ENCODE data around the gene RASA3. TPM values are rescaled to one million over a fixed set of nuclear protein-coding genes. Genes with fewer than 3 reads are reported as not detected.
"Not testable (repeated sequence)": the region's sequence is repeated elsewhere in the genome, so short reads cannot be mapped to it uniquely, and the experiment has no call there.

RASA3 gene
- total RNA-seq, 2 experiments from 2014 or later = 97.2 to 99.3 TPM

- H3K27ac Mint-ChIP-seq = no peak overlapping the region
- H3K27me3 Mint-ChIP-seq = no peaks in the 10 kb centered on the region
Observed at GRCh38 chr13:114082849-114083645, 49.4 kb downstream of the RASA3 start.

GRCh38 chr13:114081761-114082681, 50.4 kb downstream of the RASA3 start:
- no peak for DNase-seq
- peaks cover 6% of the 10 kb centered on the region for H3K9me3 Mint-ChIP-seq
- peaks cover 10% of the 10 kb centered on the region for H3K4me1 Mint-ChIP-seq
- ChIA-PET POLR2A (no interaction called here), CTCF (no interaction called here)
- H3K4me3 Mint-ChIP-seq = no peak overlapping the region
- H3K36me3 Mint-ChIP-seq (ENCODE audit: low read depth) = peaks cover 31% of the 10 kb centered on the region
- no peak overlapping the region for H3K27ac Mint-ChIP-seq
- no peaks in the 10 kb centered on the region for H3K27me3 Mint-ChIP-seq

More at GRCh38 chr13:114082849-114083645, 49.4 kb downstream of the RASA3 start:
- POLR2A ChIA-PET = no interaction called here
- CTCF ChIA-PET = no interaction called here
- Mint-ChIP-seq H3K9me3 (peaks cover 6% of the 10 kb centered on the region), H3K4me3 (no peak overlapping the region), H3K36me3 (ENCODE audit: low read depth) (peaks cover 35% of the 10 kb centered on the region), H3K4me1 (peaks cover 10% of the 10 kb centered on the region)
- DNase-seq = no peak

DNA sequence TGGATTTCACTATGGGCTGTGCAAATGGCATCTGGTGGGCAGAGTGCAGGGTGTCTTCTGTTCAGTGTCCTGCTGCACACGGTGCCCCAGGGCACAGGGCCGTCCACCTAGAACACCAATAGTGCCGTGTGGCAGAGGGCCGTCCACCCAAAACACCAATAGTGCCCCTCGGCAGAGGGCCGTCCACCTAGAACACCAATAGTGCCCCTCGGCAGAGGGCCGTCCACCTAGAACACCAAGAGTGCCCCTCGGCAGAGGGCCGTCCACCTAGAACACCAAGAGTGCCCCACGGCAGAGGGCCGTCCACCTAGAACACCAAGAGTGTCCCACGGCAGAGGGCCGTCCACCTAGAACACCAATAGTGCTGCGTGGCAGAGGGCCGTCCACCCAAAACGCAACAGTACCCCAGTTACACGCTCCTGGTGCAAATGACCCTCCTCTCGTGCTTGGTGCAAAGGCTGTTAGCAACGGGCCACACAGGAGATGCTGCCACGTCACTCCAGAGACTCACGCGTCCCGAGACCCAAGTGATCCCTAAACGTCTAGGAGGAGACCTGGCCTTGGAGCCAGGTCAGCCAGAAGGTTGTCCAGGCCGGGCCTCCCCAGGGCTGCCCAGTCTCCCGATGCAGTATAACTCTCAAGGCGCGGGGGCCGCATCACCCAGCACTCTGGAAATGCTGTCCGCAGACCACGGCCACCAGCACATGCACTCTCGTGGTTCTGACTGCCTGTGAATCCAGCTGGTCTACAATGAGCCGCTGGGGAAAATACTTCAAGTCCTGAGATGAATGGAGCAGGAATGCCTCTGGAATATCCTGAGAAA, 51.5 kb downstream of the RASA3 start:
- H3K36me3 Mint-ChIP-seq (ENCODE audit: low read depth) = peaks cover 40% of the 10 kb centered on the region
- ChIA-PET CTCF (no interaction called here), POLR2A (no interaction called here)
- peaks cover 10% of the 10 kb centered on the region for H3K4me1 Mint-ChIP-seq
- no peak for DNase-seq
- peaks cover 6% of the 10 kb centered on the region for H3K9me3 Mint-ChIP-seq
- H3K27me3 Mint-ChIP-seq = no peaks in the 10 kb centered on the region
- no peak overlapping the region for H3K4me3 Mint-ChIP-seq
- H3K27ac Mint-ChIP-seq = no peak overlapping the region

DNA sequence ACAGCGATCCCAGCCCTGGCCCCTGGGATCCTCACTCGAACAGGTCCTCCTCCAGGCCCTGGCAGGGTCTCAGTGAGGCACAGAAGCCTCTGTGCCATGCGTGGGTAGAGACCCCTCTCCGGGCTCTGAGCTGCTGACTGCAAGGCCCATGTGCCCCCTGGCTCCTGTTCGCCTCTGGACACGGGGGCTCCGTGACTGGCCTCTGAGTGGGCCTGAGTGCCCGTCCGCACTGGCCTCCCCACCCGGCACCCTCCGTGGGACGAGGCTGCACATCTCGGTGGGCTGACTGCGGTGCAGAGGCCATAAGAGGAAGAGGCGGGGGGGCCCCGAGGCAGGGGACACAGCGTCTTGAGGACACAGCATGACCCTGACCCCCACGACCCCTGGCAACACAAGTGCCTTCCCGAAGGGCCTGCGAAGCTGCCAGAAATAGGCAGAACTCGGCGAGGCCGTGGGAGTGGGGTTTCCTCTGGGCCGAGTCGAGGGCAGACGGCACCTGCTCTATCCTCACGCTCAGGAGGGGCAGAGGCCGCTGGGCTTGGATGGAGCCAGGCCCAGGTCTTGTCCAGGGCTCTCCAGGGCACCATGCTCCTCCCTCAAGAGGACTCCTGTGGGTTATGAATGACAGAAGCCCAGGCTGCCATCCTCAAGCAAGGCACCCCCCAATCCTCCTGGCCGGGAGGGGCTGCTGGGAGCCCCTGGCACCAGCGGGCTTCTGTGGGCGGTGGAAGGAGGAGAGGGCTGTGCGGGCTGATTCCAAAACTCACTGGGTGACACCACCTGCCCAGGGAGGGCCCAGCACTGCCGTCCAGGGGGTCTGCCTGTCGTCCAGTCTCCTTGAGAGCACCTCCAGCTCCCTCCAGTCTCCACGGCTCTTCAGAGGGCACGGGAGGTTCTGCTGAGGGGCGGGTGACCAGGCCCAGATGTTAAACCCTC, 52.6 kb downstream of the RASA3 start:
- H3K36me3 Mint-ChIP-seq (ENCODE audit: low read depth) = peaks cover 44% of the 10 kb centered on the region
- H3K4me3 Mint-ChIP-seq = no peak overlapping the region
- H3K4me1 Mint-ChIP-seq = peaks cover 10% of the 10 kb centered on the region
- no peaks in the 10 kb centered on the region for H3K27me3 Mint-ChIP-seq
- DNase-seq = no peak
- ChIA-PET POLR2A (no interaction called here), CTCF (no interaction called here)
- no peak overlapping the region for H3K27ac Mint-ChIP-seq
- peaks cover 6% of the 10 kb centered on the region for H3K9me3 Mint-ChIP-seq

DNA sequence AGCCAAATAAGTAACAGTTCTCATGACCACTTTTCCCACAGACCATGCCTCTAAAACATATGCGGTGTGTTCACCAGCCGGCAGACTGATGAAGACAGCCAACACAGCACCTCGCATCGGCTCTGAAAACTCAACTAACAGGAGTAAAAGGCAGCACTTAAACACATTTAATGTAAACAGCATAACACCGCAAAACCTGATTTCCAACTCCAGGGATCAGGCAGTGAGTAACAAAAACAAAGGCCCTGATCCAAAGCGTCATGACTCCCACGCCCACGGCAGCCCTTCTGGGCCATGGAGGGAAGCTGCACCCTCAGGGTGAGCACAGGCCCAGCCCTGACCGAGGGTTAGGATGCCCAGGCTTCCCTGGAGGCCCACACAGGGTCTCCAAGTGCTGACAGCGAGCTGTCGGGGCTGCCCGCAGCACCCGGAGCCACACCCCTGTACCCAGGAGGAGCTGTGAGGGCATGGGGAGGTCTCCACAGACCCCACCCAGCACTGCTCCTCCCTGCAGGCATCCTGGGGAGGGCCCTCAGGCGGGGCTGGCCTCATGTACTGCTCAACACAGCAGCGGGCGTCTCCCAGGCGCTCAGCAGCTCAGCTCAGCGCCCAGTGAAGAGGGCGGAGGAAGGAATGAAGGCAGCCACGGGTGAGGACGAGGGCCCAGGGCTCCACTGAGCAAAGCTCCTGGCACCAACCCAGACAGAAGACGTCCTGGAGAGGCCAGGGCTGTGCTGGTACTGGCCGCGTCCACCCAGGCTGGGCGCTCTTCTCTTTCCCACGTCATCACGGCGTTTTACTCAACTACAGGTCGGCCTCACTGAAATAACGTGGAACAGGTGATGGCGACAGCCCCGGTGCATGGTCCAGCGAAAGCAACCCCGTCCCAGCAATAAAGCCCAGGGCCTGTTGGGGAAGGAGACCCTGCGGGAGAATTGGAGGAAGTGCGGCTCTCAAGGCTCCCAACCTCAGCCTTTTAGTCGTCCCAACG, 53.7 kb downstream of the RASA3 start:
- DNase-seq = no peak
- CTCF ChIA-PET = no interaction called here
- Mint-ChIP-seq H3K36me3 (ENCODE audit: low read depth) (peaks cover 53% of the 10 kb centered on the region), H3K4me1 (peaks cover 10% of the 10 kb centered on the region), H3K9me3 (peaks cover 6% of the 10 kb centered on the region), H3K4me3 (no peak overlapping the region), H3K27ac (no peak overlapping the region), H3K27me3 (no peaks in the 10 kb centered on the region)
- POLR2A ChIA-PET = no interaction called here

- POLR2A ChIA-PET = no interaction called here
Observed at GRCh38 chr13:114077933-114078325, 54.5 kb downstream of the RASA3 start.

GRCh38 chr13:114077099-114077932, 55.1 kb downstream of the RASA3 start:
- ChIA-PET CTCF (no interaction called here), POLR2A (no interaction called here)
- H3K27me3 Mint-ChIP-seq = no peaks in the 10 kb centered on the region
- no peak for DNase-seq
- H3K27ac Mint-ChIP-seq = no peak overlapping the region
- no peak overlapping the region for H3K4me3 Mint-ChIP-seq
- peaks cover 2% of the 10 kb centered on the region for H3K9me3 Mint-ChIP-seq
- peaks cover 7% of the 10 kb centered on the region for H3K4me1 Mint-ChIP-seq
- H3K36me3 Mint-ChIP-seq (ENCODE audit: low read depth) = peaks cover 55% of the 10 kb centered on the region

More at GRCh38 chr13:114077933-114078325, 54.5 kb downstream of the RASA3 start:
- Mint-ChIP-seq H3K27ac (no peak overlapping the region), H3K4me1 (peaks cover 7% of the 10 kb centered on the region), H3K27me3 (no peaks in the 10 kb centered on the region), H3K4me3 (no peak overlapping the region), H3K9me3 (peaks cover 3% of the 10 kb centered on the region), H3K36me3 (ENCODE audit: low read depth) (peaks cover 55% of the 10 kb centered on the region)
- CTCF ChIA-PET = no interaction called here
- no peak for DNase-seq

- Mint-ChIP-seq H3K27ac (no peak overlapping the region), H3K9me3 (peaks cover 6% of the 10 kb centered on the region), H3K4me1 (peaks cover 7% of the 10 kb centered on the region), H3K36me3 (ENCODE audit: low read depth) (peaks cover 55% of the 10 kb centered on the region), H3K4me3 (no peak overlapping the region), H3K27me3 (no peaks in the 10 kb centered on the region)
- CTCF ChIA-PET = no interaction called here
- no peak for DNase-seq
- POLR2A ChIA-PET = no interaction called here
Observed at GRCh38 chr13:114076329-114077090, 55.9 kb downstream of the RASA3 start.

- POLR2A ChIA-PET, H3K27me3 Mint-ChIP-seq, H3K4me1 Mint-ChIP-seq, H3K27ac Mint-ChIP-seq, DNase-seq, H3K4me3 Mint-ChIP-seq, CTCF ChIA-PET: not testable (repeated sequence)
- H3K9me3 Mint-ChIP-seq = peaks cover 11% of the 10 kb centered on the region
- H3K36me3 Mint-ChIP-seq (ENCODE audit: low read depth) = peaks cover 56% of the 10 kb centered on the region
Observed at GRCh38 chr13:114075811-114076210, 56.6 kb downstream of the RASA3 start.

- ChIA-PET CTCF (no interaction called here), POLR2A (interaction anchor here (0.7 kb wide), 1 partner anchor 9 kb away, joined by 3 read pairs; no protein-coding TSS in a partner anchor)
- H3K9me3 Mint-ChIP-seq = peaks cover 11% of the 10 kb centered on the region
- peaks cover 56% of the 10 kb centered on the region for H3K36me3 Mint-ChIP-seq (ENCODE audit: low read depth)
- no peak overlapping the region for H3K27ac Mint-ChIP-seq
- H3K4me3 Mint-ChIP-seq = no peak overlapping the region
- peaks cover 10% of the 10 kb centered on the region for H3K4me1 Mint-ChIP-seq
- no peaks in the 10 kb centered on the region for H3K27me3 Mint-ChIP-seq
- DNase-seq = no peak
Observed at GRCh38 chr13:114074671-114075315, 57.6 kb downstream of the RASA3 start.

Data from activated CD4-positive, alpha-beta memory T cell treated with anti-CD3 and anti-CD28 coated beads, Interleukin-2, amount 10 ng/mL, durations not matched to agents 7 days and 5 days (primary cell).